Vagina (tissue), 2 donors: ENCODE data around the gene SLC19A1. TPM values are rescaled to one million over a fixed set of nuclear protein-coding genes. Genes with fewer than 3 reads are reported as not detected.

Experiments
- DNase-seq, 2 donors: peaks; one replicate each; pipeline ENCODE4 v3.0.0-alpha.2; 2017; ENCODE audit errors: extremely low spot score in 2 of 2
- H3K27ac ChIP-seq: fragments of 200-600 bp; sonication (generic); one replicate; pipeline ENCODE4 v1.5.1; 2019
- H3K27me3 ChIP-seq: fragments of 200-600 bp; sonication (generic); one replicate; pipeline ENCODE4 v1.5.1; 2019
- H3K36me3 ChIP-seq, 2 donors: fragments of 200-600 bp; sonication (generic); one replicate each; pipeline ENCODE4 v1.5.1; 2017 to 2019
- H3K4me1 ChIP-seq: fragments of 200-600 bp; sonication (generic); one replicate; pipeline ENCODE4 v1.5.1; 2019
- H3K4me3 ChIP-seq, 2 donors: fragments of 200-600 bp; sonication (generic); 1 replicate in 1 of 2; 2 replicates in 1 of 2; pipeline ENCODE4 v1.5.1; 2016 to 2019
- H3K9me3 ChIP-seq: fragments of 200-600 bp; sonication (generic); one replicate; pipeline ENCODE4 v1.5.1; 2019
- POLR2A ChIP-seq, 2 donors: fragments of 450-650 bp; IDR thresholded peaks; one replicate each; pipeline ENCODE4 v1.6.1; 2017; ENCODE audit warnings: antibody characterized with exemption in 2 of 2, mild to moderate bottlenecking in 2 of 2, moderate library complexity in 2 of 2
- POLR2AphosphoS5 ChIP-seq, 2 donors: sonication (generic); formaldehyde crosslinking; IDR thresholded peaks; one replicate each; pipeline ENCODE4 v1.9.0; 2017; ENCODE audit warnings: antibody characterized with exemption in 2 of 2, mild to moderate bottlenecking in 2 of 2, low read depth in 1 of 2; ENCODE audit not compliant: insufficient read depth in 1 of 2
- intact Hi-C: fragments of 100-400 bp; cut with DNase I; formaldehyde crosslinking; loops from one replicate; pipeline ENCODE4 v1.15.1; 2023
- total RNA-seq: library from RNA; depleted of rRNA; stranded (reverse); fragments of >200 nt; gene quantifications from one replicate; pipeline ENCODE4 v1.2.3, GENCODE V29; 2016
- TF ChIP-seq, protein P1 (sequence below), 3 experiments: fragments of 450-650 bp in 2 of 3; fragments of 200-600 bp in 1 of 3; sonication (generic) in 1 of 3; IDR thresholded peaks; one replicate each; pipeline ENCODE4 v1.5.1; 2017 to 2019; ENCODE audit warnings: antibody characterized with exemption in 3 of 3, mild to moderate bottlenecking in 2 of 3, moderate library complexity in 2 of 3

SLC19A1 gene
- total RNA-seq, 1 donor from 2014 or later = 4.9 TPM

DNA sequence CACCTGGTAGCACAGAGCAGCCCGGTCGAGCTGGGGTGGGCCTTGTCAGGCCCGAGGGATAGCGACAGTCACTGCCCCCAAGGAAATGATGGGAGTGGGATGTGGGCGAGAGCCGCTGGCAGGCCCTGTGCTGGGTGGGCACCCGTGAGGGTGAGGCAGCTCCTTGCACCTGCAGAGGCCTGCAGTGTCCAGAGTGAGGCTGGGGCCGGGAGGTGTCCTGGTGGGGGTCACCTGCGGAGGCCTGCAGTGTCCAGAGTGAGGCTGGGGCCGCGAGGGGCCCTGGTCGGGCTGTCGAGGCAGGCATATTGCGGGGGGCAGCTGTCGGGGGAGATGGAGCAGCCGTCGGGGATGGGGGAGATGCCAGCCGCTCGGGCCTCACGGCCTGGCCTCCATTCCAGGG lies 49.5 kb downstream of the SLC19A1 start:
- H3K4me1 ChIP-seq = no peaks in the 10 kb centered on the region
- no peaks in the 10 kb centered on the region for H3K9me3 ChIP-seq
- intact Hi-C loops = no loop called here
- no peaks in the 10 kb centered on the region for H3K27me3 ChIP-seq
- peaks cover 0 to 33% of the 10 kb centered on the region in 2 donors for H3K36me3 ChIP-seq
- H3K4me3 ChIP-seq = no peak overlapping the region
- no peak overlapping the region for H3K27ac ChIP-seq
- no peak for TF ChIP-seq POLR2AphosphoS5 (IDR thresholded peaks at IDR 0.05; ENCODE audit: insufficient read depth in 1 of 2, low read depth in 1 of 2)
- no peak for TF ChIP-seq POLR2A (IDR thresholded peaks at IDR 0.05)
- TF ChIP-seq, protein P1, sequence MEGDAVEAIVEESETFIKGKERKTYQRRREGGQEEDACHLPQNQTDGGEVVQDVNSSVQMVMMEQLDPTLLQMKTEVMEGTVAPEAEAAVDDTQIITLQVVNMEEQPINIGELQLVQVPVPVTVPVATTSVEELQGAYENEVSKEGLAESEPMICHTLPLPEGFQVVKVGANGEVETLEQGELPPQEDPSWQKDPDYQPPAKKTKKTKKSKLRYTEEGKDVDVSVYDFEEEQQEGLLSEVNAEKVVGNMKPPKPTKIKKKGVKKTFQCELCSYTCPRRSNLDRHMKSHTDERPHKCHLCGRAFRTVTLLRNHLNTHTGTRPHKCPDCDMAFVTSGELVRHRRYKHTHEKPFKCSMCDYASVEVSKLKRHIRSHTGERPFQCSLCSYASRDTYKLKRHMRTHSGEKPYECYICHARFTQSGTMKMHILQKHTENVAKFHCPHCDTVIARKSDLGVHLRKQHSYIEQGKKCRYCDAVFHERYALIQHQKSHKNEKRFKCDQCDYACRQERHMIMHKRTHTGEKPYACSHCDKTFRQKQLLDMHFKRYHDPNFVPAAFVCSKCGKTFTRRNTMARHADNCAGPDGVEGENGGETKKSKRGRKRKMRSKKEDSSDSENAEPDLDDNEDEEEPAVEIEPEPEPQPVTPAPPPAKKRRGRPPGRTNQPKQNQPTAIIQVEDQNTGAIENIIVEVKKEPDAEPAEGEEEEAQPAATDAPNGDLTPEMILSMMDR (IDR thresholded peaks at IDR 0.05) = no peak
- DNase-seq = no peak

DNA sequence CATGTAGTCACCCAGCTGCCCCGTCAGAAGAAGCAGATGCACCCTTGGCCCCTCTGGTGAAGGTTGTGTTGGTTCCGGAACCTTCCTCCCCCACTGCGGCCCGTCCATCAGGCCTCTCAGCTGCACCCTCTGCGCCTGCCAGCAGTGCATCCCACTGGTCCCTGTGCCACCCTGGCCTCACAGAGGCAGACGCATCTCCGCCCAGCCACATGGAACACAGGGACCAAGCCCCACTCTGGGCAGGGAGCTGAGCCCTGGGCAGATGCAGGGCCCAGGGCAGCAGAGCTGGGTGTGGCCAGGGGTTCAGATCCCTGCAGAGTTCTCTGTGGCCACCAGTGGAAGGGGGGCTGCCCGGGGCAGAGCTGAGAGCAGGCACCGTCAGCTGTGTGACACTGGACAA lies 50.6 kb downstream of the SLC19A1 start:
- Histone ChIP-seq H3K27ac (no peak overlapping the region), H3K36me3 (peaks cover 0 to 27% of the 10 kb centered on the region in 2 donors), H3K9me3 (no peaks in the 10 kb centered on the region), H3K4me1 (no peaks in the 10 kb centered on the region), H3K27me3 (no peaks in the 10 kb centered on the region), H3K4me3 (no peak overlapping the region)
- TF ChIP-seq POLR2AphosphoS5 (IDR thresholded peaks at IDR 0.05; ENCODE audit: insufficient read depth in 1 of 2, low read depth in 1 of 2) = no peak
- TF ChIP-seq, protein P1 (IDR thresholded peaks at IDR 0.05) = no peak
- no peak for TF ChIP-seq POLR2A (IDR thresholded peaks at IDR 0.05)
- intact Hi-C loops = no loop called here
- DNase-seq = no peak

DNA sequence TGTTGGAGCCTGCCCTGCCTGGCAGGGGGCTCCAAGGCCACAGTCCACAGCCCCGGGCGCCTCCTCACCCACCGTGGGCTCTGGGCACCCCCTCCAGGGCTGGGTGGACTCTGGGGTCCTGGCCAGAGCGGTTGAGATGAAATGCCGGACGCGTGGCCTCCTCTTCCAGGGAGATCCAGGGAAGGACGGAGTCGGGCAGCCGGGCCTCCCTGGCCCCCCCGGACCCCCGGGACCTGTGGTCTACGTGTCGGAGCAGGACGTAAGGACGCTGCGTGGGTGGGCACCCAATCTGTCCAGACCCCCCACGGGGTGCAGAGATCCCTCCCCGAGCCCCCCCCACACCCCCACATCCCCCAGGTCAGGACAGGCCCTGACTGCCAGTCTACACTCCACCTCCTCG lies 51.2 kb downstream of the SLC19A1 start:
- H3K27me3 ChIP-seq = no peaks in the 10 kb centered on the region
- intact Hi-C loops = no loop called here
- peaks cover 0 to 21% of the 10 kb centered on the region in 2 donors for H3K36me3 ChIP-seq

DNA sequence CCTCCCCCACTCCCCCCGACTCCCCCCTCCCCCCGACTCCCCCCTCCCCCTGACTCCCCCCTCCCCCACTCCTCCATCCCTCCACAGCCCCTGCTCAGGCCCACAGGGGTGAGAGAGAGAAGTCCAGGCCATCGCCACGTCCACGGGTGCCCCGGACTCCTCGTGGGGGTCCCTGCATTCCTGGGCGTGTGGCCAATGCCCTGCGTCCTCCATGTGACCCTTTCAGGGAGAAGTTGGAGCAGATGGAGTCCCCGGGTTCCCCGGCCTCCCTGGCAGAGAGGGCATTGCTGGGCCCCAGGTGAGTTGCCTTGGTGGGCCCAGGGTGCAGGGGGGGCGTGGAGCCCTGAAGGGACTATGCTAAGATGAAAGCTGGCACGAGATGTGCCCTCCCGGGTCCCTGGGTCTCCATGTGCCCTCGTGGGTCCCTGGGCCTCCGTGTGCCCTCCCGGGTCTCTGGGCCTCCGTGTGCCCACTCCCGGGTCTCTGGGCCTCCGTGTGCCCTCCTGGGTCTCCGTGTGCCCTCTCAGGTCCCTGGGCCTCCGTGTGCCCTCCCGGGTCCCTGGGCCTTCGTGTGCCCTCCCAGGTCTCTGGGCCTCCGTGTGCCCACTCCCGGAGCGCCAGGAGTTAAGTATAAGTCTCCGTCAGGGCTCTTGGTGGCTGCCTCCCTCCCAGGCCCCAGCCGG lies 52.0 kb downstream of the SLC19A1 start:
- no peak for DNase-seq
- no peaks in the 10 kb centered on the region for H3K4me1 ChIP-seq
- intact Hi-C loops = no loop called here
- peaks cover 0 to 12% of the 10 kb centered on the region in 2 donors for H3K36me3 ChIP-seq
- H3K9me3 ChIP-seq = no peaks in the 10 kb centered on the region
- no peak for TF ChIP-seq POLR2AphosphoS5 (IDR thresholded peaks at IDR 0.05; ENCODE audit: insufficient read depth in 1 of 2, low read depth in 1 of 2)
- TF ChIP-seq, protein P1 (IDR thresholded peaks at IDR 0.05) = no peak
- TF ChIP-seq POLR2A (IDR thresholded peaks at IDR 0.05) = no peak
- no peak overlapping the region for H3K27ac ChIP-seq
- no peaks in the 10 kb centered on the region for H3K27me3 ChIP-seq
- no peak overlapping the region for H3K4me3 ChIP-seq

More for the DNA sequence above, 51.2 kb downstream of the SLC19A1 start:
- DNase-seq = no peak
- Histone ChIP-seq H3K4me3 (no peak overlapping the region), H3K27ac (no peak overlapping the region), H3K4me1 (no peaks in the 10 kb centered on the region), H3K9me3 (no peaks in the 10 kb centered on the region)
- TF ChIP-seq POLR2AphosphoS5 (IDR thresholded peaks at IDR 0.05; ENCODE audit: insufficient read depth in 1 of 2, low read depth in 1 of 2) (no peak), POLR2A (IDR thresholded peaks at IDR 0.05) (no peak)
- TF ChIP-seq, protein P1 (IDR thresholded peaks at IDR 0.05) = no peak

DNA sequence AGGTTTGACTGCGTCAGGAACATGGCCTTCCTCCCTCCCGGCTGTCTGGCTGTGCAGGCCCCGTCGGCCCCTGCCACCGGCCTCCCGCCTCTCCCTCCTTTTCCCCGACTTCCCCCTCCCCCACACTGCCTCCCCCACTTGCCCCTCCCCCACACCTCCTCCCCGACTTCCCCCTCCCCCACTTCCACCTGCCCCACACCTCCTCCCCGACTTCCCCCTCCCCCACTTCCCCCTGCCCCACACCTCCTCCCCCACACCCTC lies 52.6 kb downstream of the SLC19A1 start:
- intact Hi-C loops = no loop called here
- H3K36me3 ChIP-seq = peaks cover 0 to 7% of the 10 kb centered on the region in 2 donors
- DNase-seq = no peak

More for the DNA sequence above, 52.6 kb downstream of the SLC19A1 start:
- no peak overlapping the region for H3K27ac ChIP-seq
- H3K9me3 ChIP-seq = no peaks in the 10 kb centered on the region
- TF ChIP-seq, protein P1 (IDR thresholded peaks at IDR 0.05) = no peak
- TF ChIP-seq POLR2A (IDR thresholded peaks at IDR 0.05) (no peak), POLR2AphosphoS5 (IDR thresholded peaks at IDR 0.05; ENCODE audit: insufficient read depth in 1 of 2, low read depth in 1 of 2) (no peak)
- H3K4me3 ChIP-seq = no peak overlapping the region
- H3K4me1 ChIP-seq = no peaks in the 10 kb centered on the region
- no peaks in the 10 kb centered on the region for H3K27me3 ChIP-seq
